Uterus (tissue), 4 donors: ENCODE data around the gene PCED1B. TPM values are rescaled to one million over a fixed set of nuclear protein-coding genes. Genes with fewer than 3 reads are reported as not detected.
A peak's percentile ranks its signal among the peaks of the same experiment; 100 is the strongest.

ENCODE experiments used
- DNase-seq, 2 donors: peaks; one replicate each; pipeline ENCODE4 v3.0.0-alpha.2; 2019 to 2020
- H3K27ac ChIP-seq, 2 donors: fragments of 200-600 bp; sonication (generic); 1 replicate in 1 of 2; 2 replicates in 1 of 2; pipeline ENCODE4 v1.5.1; 2016 to 2018
- H3K27me3 ChIP-seq, 2 donors: fragments of 200-600 bp; sonication (generic); one replicate each; pipeline ENCODE4 v1.5.1; 2018 to 2019; ENCODE audit warnings: control low read depth in 1 of 2
- H3K36me3 ChIP-seq, 2 donors: fragments of 200-600 bp; sonication (generic); one replicate each; pipeline ENCODE4 v1.5.1; 2019; ENCODE audit warnings: control low read depth in 1 of 2
- H3K4me1 ChIP-seq, 2 donors: fragments of 200-600 bp; sonication (generic); one replicate each; pipeline ENCODE4 v1.5.1; 2018 to 2019; ENCODE audit warnings: control low read depth in 1 of 2
- H3K4me3 ChIP-seq, 2 donors: fragments of 200-600 bp; sonication (generic); 1 replicate in 1 of 2; 2 replicates in 1 of 2; pipeline ENCODE4 v1.5.1; 2018 to 2019; ENCODE audit warnings: mild to moderate bottlenecking in 1 of 2
- H3K9me3 ChIP-seq, 2 donors: fragments of 200-600 bp; sonication (generic); one replicate each; pipeline ENCODE4 v1.5.1; 2019; ENCODE audit warnings: control low read depth in 1 of 2
- POLR2A ChIP-seq, 2 donors: fragments of 450-650 bp; IDR thresholded peaks; one replicate each; pipeline ENCODE4 v1.6.1; 2016; ENCODE audit warnings: antibody characterized with exemption in 2 of 2, mild to moderate bottlenecking in 1 of 2, moderate library complexity in 1 of 2
- intact Hi-C: fragments of 100-400 bp; cut with DNase I; formaldehyde crosslinking; loops from one replicate; pipeline ENCODE4 v1.15.1; 2023; ENCODE audit warnings: low total_unique reads
- total RNA-seq, 4 donors: library from RNA; depleted of rRNA in 3 of 4; stranded (reverse); fragments of >200 nt in 3 of 4; gene quantifications; one replicate each; pipeline versions ENCODE4 v1.1.0 to v1.2.4, GENCODE V29; 2014 to 2023
- TF ChIP-seq, protein P1 (sequence below), 4 experiments: fragments of 200-600 bp in 2 of 4; fragments of 450-650 bp in 2 of 4; sonication (generic) in 2 of 4; IDR thresholded peaks; one replicate each; pipeline ENCODE4 v1.5.1; 2016 to 2019; ENCODE audit warnings: antibody characterized with exemption in 4 of 4, mild to moderate bottlenecking in 2 of 4, moderate library complexity in 1 of 4
- donor health status: DM: yes; HTN: yes; CAD: no.

PCED1B gene, protein sequence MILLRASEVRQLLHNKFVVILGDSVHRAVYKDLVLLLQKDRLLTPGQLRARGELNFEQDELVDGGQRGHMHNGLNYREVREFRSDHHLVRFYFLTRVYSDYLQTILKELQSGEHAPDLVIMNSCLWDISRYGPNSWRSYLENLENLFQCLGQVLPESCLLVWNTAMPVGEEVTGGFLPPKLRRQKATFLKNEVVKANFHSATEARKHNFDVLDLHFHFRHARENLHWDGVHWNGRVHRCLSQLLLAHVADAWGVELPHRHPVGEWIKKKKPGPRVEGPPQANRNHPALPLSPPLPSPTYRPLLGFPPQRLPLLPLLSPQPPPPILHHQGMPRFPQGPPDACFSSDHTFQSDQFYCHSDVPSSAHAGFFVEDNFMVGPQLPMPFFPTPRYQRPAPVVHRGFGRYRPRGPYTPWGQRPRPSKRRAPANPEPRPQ
- 10 to 100 TPM in 2 of 4 donors, 1 to 10 TPM in 2; 1.0 to 46.6 (median 13.0) TPM for total RNA-seq

DNA sequence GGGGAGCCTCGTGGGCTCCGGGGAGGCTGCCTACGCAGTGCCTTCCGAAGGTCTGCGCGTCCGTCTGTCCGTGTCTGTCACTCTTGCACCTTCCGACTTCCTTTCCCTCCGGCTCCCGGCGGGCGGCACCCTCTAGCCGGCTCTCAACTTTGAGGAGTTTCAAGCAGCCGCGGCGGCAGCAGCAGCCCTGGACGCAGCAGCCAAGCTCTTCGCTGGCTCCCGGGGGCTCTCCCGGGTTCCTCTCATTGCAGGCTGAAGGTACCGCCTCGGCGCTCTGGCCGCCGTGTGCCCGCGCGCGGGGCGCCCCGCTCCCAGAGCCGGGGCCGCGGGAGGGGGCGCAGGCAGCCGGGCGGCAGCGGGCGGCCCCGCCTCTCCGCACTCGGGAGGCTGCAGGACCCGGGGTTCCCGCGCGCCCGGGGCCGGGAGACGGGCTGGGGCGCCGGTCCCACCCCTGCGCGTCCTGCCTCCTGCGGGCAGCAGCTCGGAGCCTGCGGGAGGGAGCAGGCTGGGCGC, at the start of gene PCED1B, which contains the start of gene AMIGO2:
Gene PCED1B (plus strand): TSS at position 154 of the 513 bp plus-strand sequence. CDS start 155,443 bp downstream, outside the sequence.
Gene AMIGO2 (minus strand): TSS at position 492 of the 513 bp plus-strand sequence. CDS start 957 bp downstream, outside the sequence.
- Histone ChIP-seq H3K27me3 (no peaks in the 10 kb centered on the region), H3K9me3 (no peaks in the 10 kb centered on the region), H3K4me1 (peaks cover 0 to 7% of the 10 kb centered on the region in 2 donors), H3K4me3 (peak within 1 kb of the TSS; percentile 56 to 77), H3K27ac (peak within 1 kb of the TSS; percentile 97), H3K36me3 (no peaks in the 10 kb centered on the region)
- DNase-seq = peak; percentile 72 to 74
- TF ChIP-seq, protein P1, sequence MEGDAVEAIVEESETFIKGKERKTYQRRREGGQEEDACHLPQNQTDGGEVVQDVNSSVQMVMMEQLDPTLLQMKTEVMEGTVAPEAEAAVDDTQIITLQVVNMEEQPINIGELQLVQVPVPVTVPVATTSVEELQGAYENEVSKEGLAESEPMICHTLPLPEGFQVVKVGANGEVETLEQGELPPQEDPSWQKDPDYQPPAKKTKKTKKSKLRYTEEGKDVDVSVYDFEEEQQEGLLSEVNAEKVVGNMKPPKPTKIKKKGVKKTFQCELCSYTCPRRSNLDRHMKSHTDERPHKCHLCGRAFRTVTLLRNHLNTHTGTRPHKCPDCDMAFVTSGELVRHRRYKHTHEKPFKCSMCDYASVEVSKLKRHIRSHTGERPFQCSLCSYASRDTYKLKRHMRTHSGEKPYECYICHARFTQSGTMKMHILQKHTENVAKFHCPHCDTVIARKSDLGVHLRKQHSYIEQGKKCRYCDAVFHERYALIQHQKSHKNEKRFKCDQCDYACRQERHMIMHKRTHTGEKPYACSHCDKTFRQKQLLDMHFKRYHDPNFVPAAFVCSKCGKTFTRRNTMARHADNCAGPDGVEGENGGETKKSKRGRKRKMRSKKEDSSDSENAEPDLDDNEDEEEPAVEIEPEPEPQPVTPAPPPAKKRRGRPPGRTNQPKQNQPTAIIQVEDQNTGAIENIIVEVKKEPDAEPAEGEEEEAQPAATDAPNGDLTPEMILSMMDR (IDR thresholded peaks at IDR 0.05) = peak in 2 of 4 experiments; percentile 27 to 52
- peak; percentile 13 to 29 for TF ChIP-seq POLR2A (IDR thresholded peaks at IDR 0.05)
- intact Hi-C loops = no loop called here

DNA sequence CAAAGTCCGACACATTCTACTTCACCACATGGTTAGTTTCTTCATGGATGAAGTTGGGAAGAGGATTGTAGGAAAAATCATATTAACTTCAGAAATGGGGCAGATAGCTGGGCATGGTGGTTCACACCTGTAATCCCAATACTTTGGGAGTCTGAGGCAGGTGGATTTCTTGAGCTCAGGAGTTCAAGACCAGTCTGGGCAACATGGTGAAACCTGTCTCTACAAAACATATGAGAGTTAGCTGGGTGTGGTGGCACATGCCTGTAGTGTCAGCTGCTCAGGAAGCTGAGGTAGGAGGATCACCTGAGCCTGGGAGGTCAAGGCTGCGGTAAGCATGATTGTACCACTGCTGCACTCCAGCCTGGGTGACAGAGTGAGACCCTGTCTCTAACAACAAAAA, 49.5 kb upstream of the PCED1B start:
- TF ChIP-seq, protein P1 (IDR thresholded peaks at IDR 0.05) = no peak
- no peak for TF ChIP-seq POLR2A (IDR thresholded peaks at IDR 0.05)
- Histone ChIP-seq H3K4me1 (no peaks in the 10 kb centered on the region), H3K27ac (no peak overlapping the region), H3K4me3 (no peak overlapping the region), H3K27me3 (no peaks in the 10 kb centered on the region), H3K9me3 (no peaks in the 10 kb centered on the region), H3K36me3 (no peaks in the 10 kb centered on the region)
- no peak for DNase-seq
- intact Hi-C loops = loop anchor here (5.0 kb wide), 1 partner anchor 657 kb away; no protein-coding TSS in a partner anchor

DNA sequence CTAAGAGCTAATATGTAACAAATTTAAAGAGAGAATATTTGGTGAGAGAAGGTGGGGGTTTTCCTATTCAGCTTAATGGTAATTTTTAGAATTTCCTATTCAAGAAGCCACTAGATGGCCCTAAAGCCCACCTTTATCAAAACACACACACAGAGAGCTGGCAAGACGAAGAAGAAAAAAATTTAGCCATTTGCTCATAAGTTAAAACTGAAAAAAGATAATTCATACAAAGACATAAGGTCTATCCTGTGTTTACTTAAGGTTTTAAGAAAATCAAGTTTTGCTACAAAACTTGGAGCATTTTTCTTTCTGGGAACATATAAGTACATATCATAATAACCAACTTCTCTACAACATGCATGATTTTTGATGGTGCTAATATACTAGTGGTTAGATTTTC, 46.8 kb upstream of the PCED1B start:
- H3K36me3 ChIP-seq = no peaks in the 10 kb centered on the region
- H3K27ac ChIP-seq = no peak overlapping the region
- H3K4me3 ChIP-seq = no peak overlapping the region
- TF ChIP-seq, protein P1 (IDR thresholded peaks at IDR 0.05) = peak; percentile 59 to 72 (median 66)
- no peak for TF ChIP-seq POLR2A (IDR thresholded peaks at IDR 0.05)
- no peak for DNase-seq
- intact Hi-C loops = loop anchor here (5.0 kb wide), 1 partner anchor 655 kb away; no protein-coding TSS in a partner anchor
- H3K9me3 ChIP-seq = no peaks in the 10 kb centered on the region
- no peaks in the 10 kb centered on the region for H3K27me3 ChIP-seq
- H3K4me1 ChIP-seq = no peaks in the 10 kb centered on the region

DNA sequence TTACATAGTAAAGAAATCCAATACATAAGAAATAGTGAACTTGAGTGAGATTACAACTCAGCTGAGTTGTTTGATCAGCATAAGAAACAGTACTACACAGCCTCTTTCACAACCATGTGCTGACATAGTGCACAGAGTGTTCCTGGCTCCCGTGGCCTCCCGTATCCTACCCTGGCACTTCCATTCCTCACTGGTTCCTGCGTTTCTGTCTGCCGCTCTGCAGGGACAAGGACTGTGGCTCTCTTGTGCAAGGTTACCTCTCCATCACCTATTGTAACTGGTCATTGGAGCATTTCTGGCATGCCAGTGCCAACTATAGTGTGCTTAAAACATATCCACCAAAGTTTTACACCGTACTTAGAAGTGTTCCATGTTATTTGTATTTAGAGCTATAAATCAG, 46.3 kb upstream of the PCED1B start:
- intact Hi-C loops = loop anchor here (5.0 kb wide), 1 partner anchor 654 kb away; no protein-coding TSS in a partner anchor
- no peaks in the 10 kb centered on the region for H3K4me1 ChIP-seq
- peak overlapping the region in 1 of 2 donors; percentile 7 for H3K27ac ChIP-seq
- peak; percentile 37 to 52 for DNase-seq
- no peak for TF ChIP-seq POLR2A (IDR thresholded peaks at IDR 0.05)
- TF ChIP-seq, protein P1 (IDR thresholded peaks at IDR 0.05) = no peak
- no peaks in the 10 kb centered on the region for H3K36me3 ChIP-seq
- H3K9me3 ChIP-seq = no peaks in the 10 kb centered on the region
- no peaks in the 10 kb centered on the region for H3K27me3 ChIP-seq
- H3K4me3 ChIP-seq = no peak overlapping the region
